GM23338 (cell line): ENCODE data around the gene BTBD1. TPM values are rescaled to one million over a fixed set of nuclear protein-coding genes. Genes with fewer than 3 reads are reported as not detected.

ENCODE experiments used
- ATAC-seq: fragments of 200-7000 bp; cut with Tn5 transposase; 3 replicates; pipeline ENCODE4 v1.9.1; 2020
- DNase-seq: peaks from one replicate; pipeline ENCODE4 v3.0.0-alpha.2; 2015; ENCODE audit warnings: low spot score
- H2AFZ ChIP-seq: fragments of 200-600 bp; sonication (generic); 2 replicates; pipeline ENCODE4 v1.8.0; 2016; ENCODE audit warnings: antibody characterized with exemption, mild to moderate bottlenecking, moderate library complexity
- H3F3A ChIP-seq: fragments of 200-600 bp; sonication (generic); replicated peaks from 2 replicates; pipeline ENCODE4 v1.8.0; 2017; ENCODE audit warnings: antibody characterized with exemption, mixed run types, low read depth
- H3K27ac ChIP-seq: fragments of 200-600 bp; sonication (generic); 2 replicates; pipeline ENCODE4 v1.6.1; 2016; ENCODE audit warnings: low read depth
- H3K27me3 ChIP-seq: fragments of 200-600 bp; sonication (generic); 2 replicates; pipeline ENCODE4 v1.8.0; 2016; ENCODE audit warnings: mild to moderate bottlenecking, mixed run types, moderate library complexity; ENCODE audit not compliant: insufficient read depth
- H3K36me3 ChIP-seq: fragments of 200-600 bp; sonication (generic); 2 replicates; pipeline ENCODE4 v1.8.0; 2016; ENCODE audit warnings: mild to moderate bottlenecking; ENCODE audit not compliant: insufficient read depth
- H3K4me1 ChIP-seq: fragments of 200-600 bp; sonication (generic); 2 replicates; pipeline ENCODE4 v1.8.0; 2016; ENCODE audit warnings: mild to moderate bottlenecking, moderate library complexity; ENCODE audit not compliant: insufficient read depth
- H3K4me2 ChIP-seq: fragments of 200-600 bp; sonication (generic); 2 replicates; pipeline ENCODE4 v1.7.1; 2017; ENCODE audit warnings: mixed run types
- H3K4me3 ChIP-seq: fragments of 200-600 bp; sonication (generic); 2 replicates; pipeline ENCODE4 v1.6.1; 2016; ENCODE audit warnings: mixed run types
- H3K79me2 ChIP-seq: fragments of 200-600 bp; sonication (generic); replicated peaks from 2 replicates; pipeline ENCODE4 v1.8.0; 2017; ENCODE audit warnings: mild to moderate bottlenecking; ENCODE audit not compliant: insufficient read depth
- H3K9me2 ChIP-seq: fragments of 200-600 bp; sonication (generic); 2 replicates; pipeline ENCODE4 v1.8.0; 2017; ENCODE audit not compliant: insufficient read depth
- H4K20me1 ChIP-seq: fragments of 200-600 bp; sonication (generic); replicated peaks from 2 replicates; pipeline ENCODE4 v1.8.0; 2017; ENCODE audit warnings: mild to moderate bottlenecking; ENCODE audit not compliant: insufficient read depth
- H3K27ac Mint-ChIP-seq: 2 replicates; pipeline ENCODE4 v1.8.0; 2020; ENCODE audit warnings: inconsistent platforms, mild to moderate bottlenecking, moderate library complexity, mixed read lengths
- H3K27me3 Mint-ChIP-seq: 3 replicates; pipeline ENCODE4 v1.8.0; 2022; ENCODE audit warnings: low read depth, mild to moderate bottlenecking, moderate library complexity, mixed read lengths, inconsistent platforms; ENCODE audit not compliant: insufficient read depth, poor library complexity
- H3K36me3 Mint-ChIP-seq: 3 replicates; pipeline ENCODE4 v1.8.0; 2021; ENCODE audit warnings: low read depth, mild to moderate bottlenecking, inconsistent platforms, moderate library complexity, mixed read lengths
- H3K4me1 Mint-ChIP-seq: 3 replicates; pipeline ENCODE4 v1.8.0; 2020; ENCODE audit warnings: mild to moderate bottlenecking, inconsistent platforms, mixed read lengths
- H3K4me3 Mint-ChIP-seq: 3 replicates; pipeline ENCODE4 v1.8.0; 2021; ENCODE audit warnings: moderate library complexity, mild to moderate bottlenecking, inconsistent platforms, mixed read lengths
- H3K9me3 Mint-ChIP-seq: 3 replicates; pipeline ENCODE4 v1.8.0; 2020; ENCODE audit warnings: moderate library complexity, mild to moderate bottlenecking, inconsistent platforms, mixed read lengths
- CTCF ChIP-seq, 2 experiments: fragments of 200-600 bp in 1 of 2; sonication (generic) in 1 of 2; conservative IDR thresholded peaks; 2 replicates each; pipeline versions ENCODE4 v1.5.1 to v1.6.1; 2016 to 2017; ENCODE audit warnings: antibody characterized with exemption in 2 of 2, low read depth in 2 of 2, mild to moderate bottlenecking in 2 of 2, moderate library complexity in 1 of 2
- ETS1 ChIP-seq: IDR thresholded peaks from 2 replicates; pipeline ENCODE4 v1.6.1; 2016; ENCODE audit warnings: antibody characterized with exemption
- EZH2phosphoT487 ChIP-seq: fragments of 200-600 bp; sonication (generic); IDR thresholded peaks from one replicate; pipeline ENCODE4 v1.8.1; 2018; ENCODE audit warnings: antibody characterized with exemption; ENCODE audit not compliant: unreplicated experiment
- NANOG ChIP-seq: IDR thresholded peaks from 2 replicates; pipeline ENCODE4 v1.6.1; 2016; ENCODE audit warnings: antibody characterized with exemption, borderline replicate concordance
- POLR2AphosphoS5 ChIP-seq: IDR thresholded peaks from 2 replicates; pipeline ENCODE4 v1.6.1; 2016; ENCODE audit warnings: antibody characterized with exemption, low read depth
- ZNF114 ChIP-seq: fragments of 250-450 bp; sonication (Bioruptor Pico); IDR thresholded peaks from 2 replicates; pipeline ENCODE4 v1.5.0; 2020; ENCODE audit warnings: mild to moderate bottlenecking, moderate library complexity
- ZNF462 ChIP-seq: fragments of 250-450 bp; sonication (Bioruptor Pico); IDR thresholded peaks from 2 replicates; pipeline ENCODE4 v1.5.0; 2020; ENCODE audit warnings: mild to moderate bottlenecking, moderate library complexity
- long read RNA-seq: library from polyadenylated mRNA; unstranded; transcript quantifications from one replicate; pipeline ENCODE4 v2.0.0, GENCODE V29; 2020; ENCODE audit not compliant: unreplicated experiment
- polyA plus RNA-seq: library from polyadenylated mRNA; unstranded; fragments of >200 nt; fragmentation: Nextera tagmentation; extraction: Ambion mirVana; gene quantifications from 2 replicates; pipeline ENCODE4 v1.2.1, GENCODE V29; 2016
- total RNA-seq: library from RNA; depleted of rRNA; stranded (reverse); fragments of >200 nt; shearing (Covaris generic); gene quantifications from 2 replicates; pipeline ENCODE4 v1.2.3, GENCODE V29; 2014; rRNA removed

The BTBD1 gene
- 66.1 and 70.3 TPM in 2 replicates for total RNA-seq
- 11.5 and 12.6 TPM in 2 replicates for polyA plus RNA-seq
- long read RNA-seq, transcript BTBD1-201 (8 exons, 3,297 nt) = major isoform, 5 of 7 reads
- long read RNA-seq, partial matches to known transcripts = 2 of 7 reads
- long read RNA-seq, other reads (novel, unspliced or antisense) = 0 of 7 reads

- H3K4me3 ChIP-seq = peak within 1 kb of the TSS; percentile 77
- ATAC-seq = peak; percentile 91
- peak within 1 kb of the TSS; percentile 82 for H3K4me2 ChIP-seq
- TF ChIP-seq EZH2phosphoT487 (no peak), CTCF (conservative IDR thresholded peaks at IDR 0.05; ENCODE audit: low read depth in 2 of 2) (0 out of 4 replicates have a peak, but pooled peaks of 1 of the 2 experiments have one; percentile 18), POLR2AphosphoS5 (peak; percentile 82), NANOG (no peak), ZNF114 (CRISPR knock-in tag) (no peak)
- Mint-ChIP-seq H3K9me3 (peaks cover 10% of the 10 kb centered on the region; the same call in 2 of the 3 replicates), H3K27me3 (peaks cover 5% of the 10 kb centered on the region), H3K36me3 (peaks cover 5% of the 10 kb centered on the region), H3K4me1 (peaks cover 17% of the 10 kb centered on the region), H3K4me3 (no peak within 1 kb of the TSS; the same call in none of the 3 replicates), H3K27ac (peak within 1 kb of the TSS; percentile 76)
- H4K20me1 ChIP-seq = peaks cover 24% of the 10 kb centered on the region
- no peaks in the 10 kb centered on the region for H3K9me2 ChIP-seq
- no peaks in the 10 kb centered on the region for H3K36me3 ChIP-seq
- H3K79me2 ChIP-seq = peaks cover 45% of the 10 kb centered on the region
- H3K27me3 ChIP-seq = no peaks in the 10 kb centered on the region
- no peaks in the 10 kb centered on the region; the same call in 1 of the 2 replicates for H3F3A ChIP-seq
- peak within 1 kb of the TSS; percentile 96 for H2AFZ ChIP-seq
- H3K27ac ChIP-seq = peak within 1 kb of the TSS; percentile 91
- H3K4me1 ChIP-seq = peaks cover 33% of the 10 kb centered on the region
- DNase-seq = peak; percentile 87
These were observed at the start of gene BTBD1 for GRCh38 chr15:83066734-83067637. BTBD1 (minus strand) TSS chr15:83067252; CDS start chr15:83067151, 101 bp downstream.

GRCh38 chr15:83115831-83116565 is 48.9 kb upstream of the BTBD1 start:
- Mint-ChIP-seq H3K27ac (no peak overlapping the region), H3K4me1 (peaks cover 3% of the 10 kb centered on the region), H3K36me3 (peaks cover 3% of the 10 kb centered on the region; the same call in 1 of the 3 replicates), H3K27me3 (peaks cover 6% of the 10 kb centered on the region), H3K4me3 (no peak overlapping the region), H3K9me3 (peaks cover 3% of the 10 kb centered on the region; the same call in 2 of the 3 replicates)
- Histone ChIP-seq H3K4me3 (no peak overlapping the region), H3K4me1 (no peaks in the 10 kb centered on the region), H3K27ac (no peak overlapping the region), H3K9me2 (0 out of 2 replicates have a peak, but pooled peaks cover 4% of the 10 kb centered on the region), H2AFZ (no peak overlapping the region), H3F3A (no peaks in the 10 kb centered on the region), H3K36me3 (no peaks in the 10 kb centered on the region), H4K20me1 (no peaks in the 10 kb centered on the region), H3K27me3 (no peaks in the 10 kb centered on the region), H3K4me2 (no peak overlapping the region), H3K79me2 (no peaks in the 10 kb centered on the region)
- no peak for ATAC-seq
- no peak for DNase-seq
- TF ChIP-seq ETS1 (no peak), NANOG (no peak), ZNF462 (no peak)
